SK-N-SH (cell line): ENCODE data around the gene ITLN1. TPM values are rescaled to one million over a fixed set of nuclear protein-coding genes. Genes with fewer than 3 reads are reported as not detected.
"Not testable (repeated sequence)": the region's sequence is repeated elsewhere in the genome, so short reads cannot be mapped to it uniquely, and the experiment has no call there.

Experiments used
- CTCF ChIA-PET: fragments of 300-600, 350-600 bp; formaldehyde crosslinking; extraction: SDS; loops from one replicate; lab custom pipeline; 2021; lab: Yijun Ruan, JAX
- POLR2A ChIA-PET: fragments of 350-600 bp; sonication (Branson Sonifier 250); formaldehyde crosslinking; extraction: SDS; loops from one replicate; lab custom pipeline; 2020; ENCODE audit warnings: antibody characterized with exemption, inconsistent platforms; lab: Yijun Ruan, JAX
- DNase-seq: peaks from one replicate; pipeline ENCODE4 v3.0.0; 2012
- H2AFZ ChIP-seq: fragments of 200-600 bp; sonication (generic); 2 replicates; pipeline ENCODE4 v1.8.1; 2016; ENCODE audit warnings: antibody characterized with exemption, mild to moderate bottlenecking, low read depth
- H3F3A ChIP-seq: fragments of 200-600 bp; sonication (generic); replicated peaks from 2 replicates; pipeline ENCODE3; 2016; ENCODE audit warnings: antibody characterized with exemption, mild to moderate bottlenecking; ENCODE audit not compliant: insufficient read depth
- H3K27ac ChIP-seq, 2 experiments: fragments of 200-500 bp in 1 of 2; fragments of 200-600 bp in 1 of 2; sonication (Bioruptor generic) in 1 of 2; sonication (generic), shearing (Covaris generic) in 1 of 2; 2 replicates each; pipeline versions ENCODE4 v1.5.1 to v1.6.1; 2014 to 2016; ENCODE audit warnings: low read depth in 2 of 2, inconsistent platforms in 1 of 2, low read length in 1 of 2, mild to moderate bottlenecking in 1 of 2, mixed read lengths in 1 of 2
- H3K27me3 ChIP-seq: fragments of 200-600 bp; sonication (generic), shearing (Covaris generic); 2 replicates; pipeline ENCODE4 v1.6.1; 2016; ENCODE audit warnings: mixed run types; ENCODE audit not compliant: insufficient read depth
- H3K36me3 ChIP-seq, 2 experiments: fragments of 200-500 bp in 1 of 2; fragments of 200-600 bp in 1 of 2; sonication (Bioruptor generic) in 1 of 2; sonication (generic) in 1 of 2; replicated peaks in 1 of 2; 2 replicates each; pipeline versions ENCODE3 to v1.5.1; 2014 to 2016; ENCODE audit warnings: low read length in 1 of 2, mild to moderate bottlenecking in 1 of 2; ENCODE audit not compliant: insufficient read depth in 2 of 2, control insufficient read depth in 1 of 2
- H3K4me1 ChIP-seq, 2 experiments: fragments of 200-500 bp in 1 of 2; fragments of 200-600 bp in 1 of 2; sonication (Bioruptor generic) in 1 of 2; sonication (generic), shearing (Covaris generic) in 1 of 2; 2 replicates each; pipeline versions ENCODE4 v1.5.1 to v1.6.1; 2014 to 2016; ENCODE audit warnings: low read depth in 1 of 2, low read length in 1 of 2, mixed run types in 1 of 2; ENCODE audit not compliant: insufficient read depth in 2 of 2, control insufficient read depth in 1 of 2
- H3K4me2 ChIP-seq: fragments of 200-600 bp; sonication (generic), shearing (Covaris generic); 2 replicates; pipeline ENCODE4 v1.6.1; 2017; ENCODE audit warnings: mixed run types
- H3K4me3 ChIP-seq, 2 experiments: fragments of 200-500 bp in 1 of 2; fragments of 200-600 bp in 1 of 2; sonication (Bioruptor generic) in 1 of 2; sonication (generic), shearing (Covaris generic) in 1 of 2; 2 replicates each; pipeline versions ENCODE4 v1.5.1 to v1.8.1; 2014 to 2016; ENCODE audit warnings: low read depth in 2 of 2, inconsistent platforms in 1 of 2, low read length in 1 of 2, mild to moderate bottlenecking in 1 of 2, mixed read lengths in 1 of 2, moderate library complexity in 1 of 2
- H3K79me2 ChIP-seq: fragments of 200-600 bp; sonication (generic); 2 replicates; pipeline ENCODE4 v1.8.1; 2017; ENCODE audit warnings: mild to moderate bottlenecking; ENCODE audit not compliant: insufficient read depth
- H3K9ac ChIP-seq: fragments of 200-600 bp; sonication (generic); 2 replicates; pipeline ENCODE4 v1.6.1; 2017; ENCODE audit warnings: mixed run types
- H3K9me2 ChIP-seq: fragments of 200-600 bp; sonication (generic); 2 replicates; pipeline ENCODE4 v1.6.1; 2017; ENCODE audit warnings: mixed run types
- H3K9me3 ChIP-seq: fragments of 200-600 bp; sonication (generic); 2 replicates; pipeline ENCODE4 v1.6.1; 2017; ENCODE audit warnings: mixed run types, mild to moderate bottlenecking, moderate library complexity
- H4K20me1 ChIP-seq: fragments of 200-600 bp; sonication (generic); 2 replicates; pipeline ENCODE4 v1.6.1; 2017; ENCODE audit warnings: mild to moderate bottlenecking, mixed run types; ENCODE audit not compliant: insufficient read depth
- CHD2 ChIP-seq: fragments of 150-350 bp; IDR thresholded peaks from 2 replicates; pipeline ENCODE4 v1.6.1; 2018; ENCODE audit warnings: low read length; ENCODE audit not compliant: partially characterized antibody
- EZH2phosphoT487 ChIP-seq: fragments of 200-600 bp; sonication (generic); IDR thresholded peaks from 2 replicates; pipeline ENCODE4 v1.6.1; 2017; ENCODE audit warnings: low read depth, mixed run types, mild to moderate bottlenecking, antibody characterized with exemption, moderate library complexity, borderline replicate concordance
- FOSL2 ChIP-seq: IDR thresholded peaks from 2 replicates; pipeline ENCODE4 v1.4.0; 2012; ENCODE audit warnings: low read depth, mild to moderate bottlenecking, moderate library complexity, borderline replicate concordance
- GABPA ChIP-seq: IDR thresholded peaks from 2 replicates; pipeline ENCODE4 v1.4.0; 2012; ENCODE audit warnings: low read depth, mild to moderate bottlenecking
- IRF3 ChIP-seq: fragments of 150-350 bp; IDR thresholded peaks from 2 replicates; pipeline ENCODE4 v1.6.1; 2016; ENCODE audit warnings: mild to moderate bottlenecking, low read depth, low read length
- JUND ChIP-seq: IDR thresholded peaks from 2 replicates; pipeline ENCODE4 v1.4.0; 2012
- NRF1 ChIP-seq: IDR thresholded peaks from 2 replicates; pipeline ENCODE4 v1.6.1; 2012; ENCODE audit warnings: low read depth, mild to moderate bottlenecking, low read length
- PBX3 ChIP-seq: IDR thresholded peaks from 2 replicates; pipeline ENCODE4; 2012
- POLR2AphosphoS5 ChIP-seq: IDR thresholded peaks from 2 replicates; pipeline ENCODE4 v1.6.1; 2012; ENCODE audit warnings: low read depth, low read length
- RAD21 ChIP-seq: IDR thresholded peaks from 2 replicates; pipeline ENCODE4 v1.6.1; 2012; ENCODE audit warnings: mild to moderate bottlenecking, low read length
- SMC3 ChIP-seq: IDR thresholded peaks from 2 replicates; pipeline ENCODE4 v1.6.1; 2012; ENCODE audit warnings: low read depth, low read length, improper control_type of control experiment
- TAF1 ChIP-seq: IDR thresholded peaks from 2 replicates; pipeline ENCODE4 v1.6.1; 2012; ENCODE audit warnings: low read depth, mild to moderate bottlenecking, low read length, moderate library complexity, borderline replicate concordance
- TEAD4 ChIP-seq: IDR thresholded peaks from 2 replicates; pipeline ENCODE4 v1.4.0; 2012; ENCODE audit warnings: mild to moderate bottlenecking, borderline replicate concordance; ENCODE audit not compliant: insufficient read depth
- WGBS: methylation state at CpG from one replicate; pipeline ENCODE4 v1.1.6; 2017; ENCODE audit warnings: low lambda C conversion rate; 5-methylcytosine and 5-hydroxymethylcytosine counted together
- polyA plus RNA-seq, 3 experiments: library from polyadenylated mRNA; depleted of rRNA; stranded (reverse); fragments of >200 nt; gene quantifications; 2 replicates each; pipeline ENCODE4 v1.2.3, GENCODE V29; 2012
- TF ChIP-seq, protein P1 (sequence below): fragments of 200-600 bp; sonication (generic); IDR thresholded peaks from 2 replicates; pipeline ENCODE4 v1.6.1; 2017; ENCODE audit warnings: antibody characterized with exemption, mild to moderate bottlenecking, moderate library complexity
- TF ChIP-seq, protein P2 (sequence below): IDR thresholded peaks from 2 replicates; pipeline ENCODE4 v1.4.0; 2012; ENCODE audit warnings: low read depth, borderline replicate concordance

ITLN1 gene
- polyA plus RNA-seq, 1 of the 3 experiments (the other 2 are of a cell fraction): not detected

DNA sequence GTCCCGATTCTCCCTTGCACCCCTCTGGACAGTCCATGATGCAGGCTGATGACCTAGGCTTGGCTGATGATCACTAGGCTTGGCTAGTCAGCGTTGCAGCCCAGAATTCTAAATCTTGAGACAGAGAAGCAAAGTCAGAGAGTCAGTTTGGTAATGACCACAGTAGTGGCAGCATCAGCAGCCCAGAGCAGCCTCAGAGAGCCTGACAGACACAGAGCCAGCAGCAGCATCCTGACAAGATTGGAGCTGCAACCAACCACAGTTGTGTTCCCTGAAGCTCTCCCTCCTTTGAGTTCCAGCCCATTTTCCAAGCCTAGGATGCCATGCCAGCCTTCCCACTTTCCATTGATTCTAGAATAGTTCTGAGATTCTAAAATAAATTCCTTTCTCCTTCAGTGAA lies 16.8 kb upstream of the ITLN1 start (continued):
- TF ChIP-seq FOSL2: no peak

- CTCF ChIA-PET, H3K79me2 ChIP-seq, H3F3A ChIP-seq, H3K27ac ChIP-seq, H3K27me3 ChIP-seq, H3K4me1 ChIP-seq, H3K4me3 ChIP-seq, H4K20me1 ChIP-seq, DNase-seq, H3K36me3 ChIP-seq, H3K9me2 ChIP-seq, H3K9ac ChIP-seq, H3K9me3 ChIP-seq, H3K4me2 ChIP-seq, POLR2A ChIA-PET, H2AFZ ChIP-seq: not testable (repeated sequence)
- 12% methylated on average over 3 of the region's 3 CpGs for WGBS
Observed at GRCh38 chr1:160900683-160901082, 15.7 kb upstream of the ITLN1 start.

DNA sequence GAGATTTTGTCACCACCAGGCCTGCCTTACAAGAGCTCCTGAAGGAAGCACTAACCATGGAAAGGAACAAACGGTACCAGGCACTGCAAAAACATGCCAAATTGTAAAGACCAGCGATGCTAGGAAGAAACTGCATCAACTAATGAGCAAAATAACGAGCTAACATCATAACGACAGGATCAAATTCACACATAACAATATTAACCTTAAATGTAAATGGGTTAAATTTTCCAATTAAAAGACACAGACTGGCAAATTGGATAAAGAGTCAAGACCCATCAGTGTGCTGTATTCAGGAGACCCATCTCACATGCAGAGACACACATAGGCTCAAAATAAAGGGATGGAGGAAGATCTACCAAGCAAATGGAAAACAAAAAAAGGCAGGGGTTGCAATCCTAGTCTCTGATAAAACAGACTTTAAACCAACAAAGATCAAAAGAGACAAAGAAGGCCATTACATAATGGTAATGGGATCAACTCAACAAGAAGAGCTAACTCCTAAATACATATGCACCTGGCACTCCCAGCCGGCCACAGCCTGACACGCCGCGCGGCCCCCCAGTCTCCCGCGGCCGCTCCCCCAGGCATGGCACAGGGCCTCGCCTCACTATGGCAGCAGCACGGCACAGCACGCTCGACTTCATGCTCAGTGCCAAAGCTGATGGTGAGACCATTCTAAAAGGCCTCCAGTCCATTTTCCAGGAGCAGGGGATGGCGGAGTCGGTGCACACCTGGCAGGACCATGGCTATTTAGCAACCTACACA lies 9.6 kb upstream of the ITLN1 start:
- H3K4me1 ChIP-seq, H3F3A ChIP-seq, H3K4me3 ChIP-seq, CTCF ChIA-PET, H3K79me2 ChIP-seq, H3K27ac ChIP-seq, H3K9me3 ChIP-seq, H3K27me3 ChIP-seq, H2AFZ ChIP-seq, H4K20me1 ChIP-seq, DNase-seq, H3K9ac ChIP-seq, H3K9me2 ChIP-seq, POLR2A ChIA-PET, H3K36me3 ChIP-seq, H3K4me2 ChIP-seq: not testable (repeated sequence)
- WGBS: 30% methylated on average over 18 of the region's 18 CpGs

GRCh38 chr1:160891474-160891873 lies 6.5 kb upstream of the ITLN1 start:
- Histone ChIP-seq H2AFZ (no peak overlapping the region), H3K27me3 (no peaks in the 10 kb centered on the region), H3K36me3 (no peaks in the 10 kb centered on the region), H4K20me1 (no peaks in the 10 kb centered on the region), H3K27ac (no peak overlapping the region), H3K79me2 (no peaks in the 10 kb centered on the region), H3F3A (no peaks in the 10 kb centered on the region), H3K4me1 (no peaks in the 10 kb centered on the region), H3K9me3 (no peaks in the 10 kb centered on the region), H3K4me2 (no peak overlapping the region), H3K9me2 (no peaks in the 10 kb centered on the region), H3K9ac (no peak overlapping the region), H3K4me3 (no peak overlapping the region)
- CTCF ChIA-PET: no interaction called here
- DNase-seq: no peak
- 3% methylated on average over 2 of the region's 2 CpGs for WGBS
- POLR2A ChIA-PET: no interaction called here
- TF ChIP-seq FOSL2 (no peak), POLR2AphosphoS5 (no peak), CHD2 (no peak), TEAD4 (no peak), GABPA (no peak), JUND (no peak), RAD21 (no peak), PBX3 (no peak), EZH2phosphoT487 (no peak), SMC3 (no peak), TAF1 (no peak), IRF3 (no peak), NRF1 (no peak)
- TF ChIP-seq, protein P1, sequence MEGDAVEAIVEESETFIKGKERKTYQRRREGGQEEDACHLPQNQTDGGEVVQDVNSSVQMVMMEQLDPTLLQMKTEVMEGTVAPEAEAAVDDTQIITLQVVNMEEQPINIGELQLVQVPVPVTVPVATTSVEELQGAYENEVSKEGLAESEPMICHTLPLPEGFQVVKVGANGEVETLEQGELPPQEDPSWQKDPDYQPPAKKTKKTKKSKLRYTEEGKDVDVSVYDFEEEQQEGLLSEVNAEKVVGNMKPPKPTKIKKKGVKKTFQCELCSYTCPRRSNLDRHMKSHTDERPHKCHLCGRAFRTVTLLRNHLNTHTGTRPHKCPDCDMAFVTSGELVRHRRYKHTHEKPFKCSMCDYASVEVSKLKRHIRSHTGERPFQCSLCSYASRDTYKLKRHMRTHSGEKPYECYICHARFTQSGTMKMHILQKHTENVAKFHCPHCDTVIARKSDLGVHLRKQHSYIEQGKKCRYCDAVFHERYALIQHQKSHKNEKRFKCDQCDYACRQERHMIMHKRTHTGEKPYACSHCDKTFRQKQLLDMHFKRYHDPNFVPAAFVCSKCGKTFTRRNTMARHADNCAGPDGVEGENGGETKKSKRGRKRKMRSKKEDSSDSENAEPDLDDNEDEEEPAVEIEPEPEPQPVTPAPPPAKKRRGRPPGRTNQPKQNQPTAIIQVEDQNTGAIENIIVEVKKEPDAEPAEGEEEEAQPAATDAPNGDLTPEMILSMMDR: no peak
- TF ChIP-seq, protein P2, sequence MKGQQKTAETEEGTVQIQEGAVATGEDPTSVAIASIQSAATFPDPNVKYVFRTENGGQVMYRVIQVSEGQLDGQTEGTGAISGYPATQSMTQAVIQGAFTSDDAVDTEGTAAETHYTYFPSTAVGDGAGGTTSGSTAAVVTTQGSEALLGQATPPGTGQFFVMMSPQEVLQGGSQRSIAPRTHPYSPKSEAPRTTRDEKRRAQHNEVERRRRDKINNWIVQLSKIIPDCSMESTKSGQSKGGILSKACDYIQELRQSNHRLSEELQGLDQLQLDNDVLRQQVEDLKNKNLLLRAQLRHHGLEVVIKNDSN: no peak
